HK-2 (cell line): Measurements from ENCODE around the gene SMIM20.
"Not testable (repeated sequence)": the region's sequence is repeated elsewhere in the genome, so short reads cannot be mapped to it uniquely, and the experiment has no call there.

Experiments used
- DNase-seq: peaks from one replicate; pipeline ENCODE4 v3.0.0-alpha.2; 2018; ENCODE audit not compliant: unreplicated experiment

The SMIM20 gene

DNA sequence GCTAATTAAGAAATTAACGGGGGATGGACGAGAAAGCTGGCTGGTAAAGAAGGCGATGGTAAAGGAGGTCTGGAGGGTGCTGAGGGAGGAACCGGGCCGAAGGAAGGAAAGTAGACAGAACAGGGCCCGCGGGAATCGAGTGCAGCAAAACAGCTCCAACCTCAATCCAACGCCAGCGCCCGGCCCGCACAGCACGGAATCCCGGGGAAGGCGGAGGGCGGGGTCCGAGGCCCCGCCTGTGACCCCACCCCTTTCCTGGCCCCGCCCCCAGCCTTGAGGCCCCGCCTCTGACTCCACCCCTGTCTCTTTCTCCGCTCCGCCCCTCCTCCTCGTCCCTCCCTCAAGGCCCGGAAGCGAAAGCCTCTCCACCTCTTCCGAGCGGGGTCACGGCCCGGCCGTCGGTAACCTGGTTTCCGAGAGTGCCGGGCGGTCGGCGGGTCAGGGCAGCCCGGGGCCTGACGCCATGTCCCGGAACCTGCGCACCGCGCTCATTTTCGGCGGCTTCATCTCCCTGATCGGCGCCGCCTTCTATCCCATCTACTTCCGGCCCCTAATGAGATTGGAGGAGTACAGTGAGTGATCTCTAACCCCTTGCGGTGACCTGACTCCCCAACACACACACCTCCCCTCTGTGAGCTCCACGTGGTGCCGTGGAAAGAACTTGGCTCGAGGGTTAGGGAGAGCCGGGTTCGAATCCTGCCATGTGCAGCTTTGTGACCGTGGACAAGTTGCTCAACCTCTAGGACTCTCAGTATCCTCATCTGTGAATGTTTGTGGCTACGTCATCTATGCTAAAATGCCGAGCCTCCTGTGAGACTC lies at the start of gene SMIM20:
Gene SMIM20, plus strand, starts transcription at position 370 of the 819 bp plus-strand sequence. Its CDS starts 94 bp downstream, at position 464.
- DNase-seq, result peak; percentile 97

- peak; percentile 81 for DNase-seq
These were observed 48.4 kb upstream of the SMIM20 start for GRCh38 chr4:25865586-25865985.

DNA sequence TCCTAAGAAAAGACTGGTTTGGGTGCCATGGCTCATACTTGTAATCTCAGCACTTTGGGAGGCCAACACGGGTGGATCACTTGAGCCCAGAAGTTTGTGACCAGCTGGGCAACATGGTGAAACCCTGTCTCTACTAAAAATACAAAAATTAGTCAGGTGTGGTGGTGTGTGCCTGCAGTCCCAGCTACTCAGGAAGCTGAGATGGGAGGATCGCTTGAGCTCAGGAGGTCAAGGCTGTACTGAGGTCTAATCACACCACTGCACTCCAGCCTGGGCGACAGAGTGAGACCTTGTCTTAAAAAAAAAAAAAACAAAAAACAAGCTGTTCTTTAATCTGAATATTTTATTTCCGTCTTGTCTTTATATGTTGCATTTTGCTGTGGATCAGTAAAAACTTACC lies 47.6 kb upstream of the SMIM20 start:
- not testable (repeated sequence) for DNase-seq

- no peak for DNase-seq
These were observed 46.2 kb upstream of the SMIM20 start for GRCh38 chr4:25867781-25868294.

DNA sequence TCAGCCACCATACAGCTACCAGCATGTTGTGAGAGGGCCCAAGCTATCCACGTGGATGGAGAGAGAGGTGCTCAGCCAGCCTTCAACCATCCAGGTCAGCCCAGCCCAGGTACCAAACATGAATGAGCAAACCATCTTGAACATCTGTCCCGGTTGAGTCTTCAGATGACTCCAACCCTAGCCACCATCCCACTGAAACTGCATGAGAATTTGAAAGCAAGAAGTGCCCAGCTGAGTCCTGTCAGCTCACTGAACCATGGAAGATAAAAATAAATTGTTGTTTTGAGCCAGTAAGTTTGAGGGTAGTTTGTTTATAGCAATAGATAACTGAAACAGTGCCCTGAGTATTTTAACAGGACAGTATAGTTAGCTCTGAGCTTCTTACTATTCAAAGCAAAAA lies 43.9 kb upstream of the SMIM20 start:
- DNase-seq, result no peak

- DNase-seq, result no peak
These were observed 41.0 kb upstream of the SMIM20 start for GRCh38 chr4:25872851-25873631.

GRCh38 chr4:25873632-25874129 lies 40.3 kb upstream of the SMIM20 start:
- DNase-seq, result no peak

DNA sequence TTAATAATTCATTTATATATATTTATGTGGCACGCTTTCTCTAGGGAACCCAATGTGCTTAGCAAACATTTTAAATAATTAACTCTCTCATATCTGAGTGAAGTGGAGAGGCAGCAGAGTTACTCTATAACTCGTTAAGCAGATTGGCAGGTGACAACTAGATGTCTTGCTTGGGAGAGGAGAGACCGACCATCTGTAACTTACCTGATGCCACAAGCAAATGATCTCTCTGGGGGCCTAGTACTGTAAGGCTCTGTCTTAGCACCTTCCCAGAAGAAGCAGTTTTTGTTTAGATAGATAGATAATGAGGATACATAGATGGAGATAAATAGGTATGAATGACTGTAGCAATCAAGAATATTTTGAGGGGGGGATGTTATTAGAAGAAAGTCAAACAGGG lies 39.4 kb upstream of the SMIM20 start:
- no peak for DNase-seq

DNA sequence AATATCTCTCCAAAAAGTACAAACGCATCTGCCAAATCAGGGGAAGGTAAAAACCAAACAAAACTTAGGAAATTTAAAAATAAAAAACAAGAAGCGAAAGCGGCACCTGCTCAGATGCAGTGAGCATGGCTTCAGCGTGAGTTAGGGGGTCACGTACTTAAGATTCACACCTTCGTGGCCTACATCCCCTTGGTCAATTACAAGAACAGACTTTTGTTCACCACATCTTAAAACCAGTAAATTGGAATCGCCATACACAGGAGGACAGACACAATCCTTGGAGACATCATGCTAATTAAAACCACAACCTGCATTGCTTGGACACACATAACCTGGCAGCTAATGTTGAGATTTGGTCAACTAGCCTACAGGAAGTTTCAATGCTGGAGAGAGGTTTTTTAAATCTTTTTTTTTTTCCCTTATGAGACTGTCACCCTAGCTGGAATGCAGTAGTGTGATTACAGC lies 38.7 kb upstream of the SMIM20 start:
- no peak for DNase-seq

DNA sequence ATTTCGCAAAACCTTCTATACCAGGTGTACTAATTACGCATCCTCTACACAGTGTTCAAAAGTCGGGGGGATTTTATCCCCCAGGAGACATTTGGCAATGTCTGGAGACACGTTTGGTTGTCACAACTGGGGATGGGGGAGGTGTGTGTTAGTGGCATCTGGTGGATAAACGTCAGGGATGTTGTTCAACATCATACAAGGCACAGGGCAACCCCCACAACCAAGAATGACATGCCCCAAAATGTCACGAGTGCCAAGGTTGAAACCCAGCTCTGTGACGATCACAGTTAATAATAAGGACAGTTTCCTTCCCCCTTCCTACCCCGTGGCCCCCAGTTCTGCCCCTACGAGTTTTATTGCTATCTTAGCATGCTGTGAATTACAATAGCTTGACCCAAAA lies 35.3 kb upstream of the SMIM20 start:
- DNase-seq, result no peak

GRCh38 chr4:25879091-25879584 lies 34.9 kb upstream of the SMIM20 start:
- DNase-seq, result no peak

GRCh38 chr4:25879587-25879986 lies 34.4 kb upstream of the SMIM20 start:
- DNase-seq, result no peak

DNA sequence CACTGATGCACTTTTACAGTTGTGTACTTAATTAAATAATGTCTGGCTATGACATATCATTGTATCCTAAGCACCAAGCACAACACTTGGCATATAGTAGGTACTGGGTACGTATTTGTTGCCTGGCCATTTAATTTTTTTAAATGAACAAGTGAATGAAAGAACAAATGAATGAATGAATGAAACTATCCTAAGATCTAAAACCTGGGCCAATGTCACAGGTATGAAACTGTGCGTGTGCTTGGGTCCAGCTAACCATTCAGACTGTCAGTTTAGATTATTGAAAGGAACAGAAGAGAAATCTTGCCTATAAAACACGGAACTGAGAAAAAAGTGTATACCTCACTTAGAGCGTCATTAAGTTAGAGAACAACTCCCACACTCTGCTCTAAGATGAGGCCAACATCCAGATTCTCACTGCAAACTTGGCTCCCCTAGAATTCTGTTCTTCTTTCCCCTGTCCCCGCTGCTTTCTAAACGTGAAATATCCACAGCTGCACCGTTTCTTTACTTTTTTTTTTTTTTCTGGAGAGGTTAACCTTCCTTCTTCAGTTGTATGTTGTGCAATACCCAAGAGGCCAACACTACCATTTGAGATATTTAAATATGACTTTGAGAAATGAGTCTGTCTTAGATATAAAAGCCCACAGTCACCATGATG lies 33.9 kb upstream of the SMIM20 start:
- DNase-seq, result no peak

- no peak for DNase-seq
These were observed 32.8 kb upstream of the SMIM20 start for GRCh38 chr4:25881193-25881592.

DNA sequence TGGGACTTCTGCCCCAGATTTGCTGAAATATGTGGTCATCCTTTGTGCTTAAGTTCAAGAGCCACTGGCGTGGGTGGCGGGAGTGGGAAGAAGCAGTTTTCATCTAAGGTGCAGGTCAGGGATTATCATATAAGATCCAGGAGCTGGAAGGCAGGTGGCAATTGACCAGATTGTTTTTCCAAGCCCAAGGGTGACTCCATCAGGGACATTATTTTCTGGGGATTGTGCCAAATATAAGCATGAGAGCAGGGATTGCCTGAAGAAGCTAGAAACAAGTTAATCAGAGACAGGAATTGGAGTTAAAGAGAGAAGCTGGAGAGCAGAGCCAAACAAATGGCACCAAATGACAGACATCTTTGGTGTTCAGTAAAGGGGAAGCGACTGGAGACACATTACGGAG lies 31.8 kb upstream of the SMIM20 start:
- DNase-seq, result no peak

- DNase-seq, result no peak
These were observed 30.5 kb upstream of the SMIM20 start for GRCh38 chr4:25883565-25883964.

DNA sequence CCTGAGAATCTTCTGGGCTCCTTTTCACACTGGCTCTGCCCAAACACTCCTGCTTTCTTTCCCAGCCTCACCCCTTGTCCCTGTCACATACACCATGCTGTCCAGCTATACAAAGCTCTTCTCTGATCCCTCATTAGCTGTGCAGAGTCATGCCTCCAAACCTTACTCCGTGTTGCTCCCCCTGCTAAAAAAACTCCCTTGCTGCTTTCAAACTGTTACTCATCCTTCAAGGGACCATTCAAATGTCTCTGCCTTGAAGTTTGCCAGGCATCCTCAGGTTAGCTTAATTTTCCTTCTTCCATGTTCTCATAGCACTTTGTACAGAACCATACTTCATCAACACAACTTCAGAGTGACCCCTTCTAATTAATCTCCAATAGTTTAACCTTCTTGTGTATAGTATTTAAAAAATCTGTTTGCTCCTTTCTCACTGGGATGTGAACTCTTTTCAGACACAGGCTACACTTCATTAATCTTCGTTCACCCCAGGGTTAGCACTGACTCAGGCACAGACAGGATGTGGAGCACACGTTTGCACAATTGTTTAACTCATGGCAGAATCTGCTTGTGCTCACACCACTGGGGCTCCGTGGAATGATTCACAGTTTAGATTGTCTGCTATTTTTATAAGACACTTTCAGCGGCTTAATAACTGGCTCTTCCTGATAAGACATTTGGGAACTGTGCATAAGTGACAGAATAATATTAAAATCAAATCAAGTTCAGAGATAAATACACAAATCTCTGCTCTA lies 29.8 kb upstream of the SMIM20 start:
- DNase-seq, result peak; percentile 27

GRCh38 chr4:25888781-25889180 lies 25.2 kb upstream of the SMIM20 start:
- no peak for DNase-seq

GRCh38 chr4:25889589-25890503 lies 24.2 kb upstream of the SMIM20 start:
- DNase-seq, result no peak
